Measurements from ENCODE around the gene SCARF2. TPM values are rescaled to one million over a fixed set of nuclear protein-coding genes. Genes with fewer than 3 reads are reported as not detected.

SCARF2 gene
- total and polyA plus RNA-seq, 2 of the 13 experiments (the other 11 are each of a cell fraction or from before 2014, with no cell fraction given), result 3.3 to 6.2 TPM

GRCh38 chr22:20456064-20456721 lies 18.6 kb upstream of the SCARF2 start (continued):
- peak; percentile 41 for TF ChIP-seq ZNF687 (CRISPR knock-in tag; IDR thresholded peaks at IDR 0.05)
- TF ChIP-seq ZBTB20 (CRISPR knock-in tag; IDR thresholded peaks at IDR 0.05; ENCODE audit: borderline replicate concordance, low read depth), result no peak
- TF ChIP-seq SP140L (CRISPR knock-in tag; IDR thresholded peaks at IDR 0.05; ENCODE audit: borderline replicate concordance), result no peak
- TF ChIP-seq AGO2 (optimal IDR thresholded peaks at IDR 0.05; ENCODE audit: low read depth, low read length), result no peak
- TF ChIP-seq ZNF646 (CRISPR knock-in tag; IDR thresholded peaks at IDR 0.05), result no peak
- TF ChIP-seq HINFP (CRISPR knock-in tag; IDR thresholded peaks at IDR 0.05; ENCODE audit: low read depth), result no peak
- no peak for TF ChIP-seq CENPX (CRISPR knock-in tag; IDR thresholded peaks at IDR 0.05)
- TF ChIP-seq ZNF710 (CRISPR knock-in tag; IDR thresholded peaks at IDR 0.05; ENCODE audit: borderline replicate concordance), result no peak
- no peak for TF ChIP-seq REXO4 (CRISPR knock-in tag; IDR thresholded peaks at IDR 0.05; ENCODE audit: borderline replicate concordance)
- TF ChIP-seq ZNF569 (CRISPR knock-in tag; IDR thresholded peaks at IDR 0.05; ENCODE audit: borderline replicate concordance), result no peak
- TF ChIP-seq ZNF782 (CRISPR knock-in tag; IDR thresholded peaks at IDR 0.05; ENCODE audit: borderline replicate concordance), result no peak
- TF ChIP-seq EP300 (IDR thresholded peaks at IDR 0.05; ENCODE audit: low read depth in 2 of 2, low read length in 2 of 2), result no peak
- TF ChIP-seq EP300 (CRISPR knock-in tag; IDR thresholded peaks at IDR 0.05; ENCODE audit: borderline replicate concordance), result no peak

Data from HepG2 (cell line).